ENCODE data around the gene PRPF18.

The PRPF18 gene

GRCh38 chr10:13637894-13638293, 51.1 kb downstream of the PRPF18 start:
- no peak for DNase-seq (ENCODE audit: low read depth)

DNA sequence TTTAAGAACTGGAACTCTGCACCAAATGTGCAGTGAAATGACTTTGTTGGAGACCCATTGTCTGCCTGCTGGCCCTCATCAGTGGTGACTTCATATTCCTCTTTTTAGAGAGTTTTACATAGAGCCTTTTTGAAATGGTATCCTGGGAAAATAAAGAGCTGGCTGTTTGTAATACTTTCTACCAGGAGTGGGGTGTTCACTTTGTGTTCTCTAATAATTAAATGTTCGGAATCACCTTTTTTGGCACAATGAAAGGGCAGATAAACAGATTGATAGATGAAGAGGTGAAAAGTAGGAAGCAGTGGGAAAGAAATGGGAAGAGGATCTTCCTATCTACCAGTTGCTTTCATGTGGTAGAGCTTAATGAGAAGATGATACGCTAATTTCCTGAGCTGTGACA, 55.5 kb downstream of the PRPF18 start:
- DNase-seq (ENCODE audit: low read depth) = no peak

DNA sequence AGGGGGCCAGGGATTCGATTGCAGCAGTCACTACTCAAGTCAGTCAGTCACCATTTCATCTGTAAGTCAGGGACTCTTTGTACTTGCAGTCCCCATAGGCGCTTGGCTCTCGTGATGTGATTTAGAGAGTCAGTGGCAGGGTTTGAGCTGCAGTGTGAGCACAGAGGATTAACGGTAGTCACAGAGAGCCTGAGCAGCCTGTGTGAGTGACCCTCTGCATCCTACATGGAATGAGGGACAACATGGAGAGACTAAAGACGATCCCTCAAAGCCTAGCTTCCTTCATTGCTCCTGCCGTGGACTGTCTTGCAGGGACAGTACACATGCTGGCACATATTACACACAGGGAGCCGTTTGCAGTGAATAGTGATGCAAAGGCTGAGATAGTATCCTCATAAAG, 56.3 kb downstream of the PRPF18 start:
- DNase-seq (ENCODE audit: low read depth) = no peak

- DNase-seq (ENCODE audit: low read depth) = no peak
Measured at GRCh38 chr10:13644866-13645265, 58.1 kb downstream of the PRPF18 start.

DNA sequence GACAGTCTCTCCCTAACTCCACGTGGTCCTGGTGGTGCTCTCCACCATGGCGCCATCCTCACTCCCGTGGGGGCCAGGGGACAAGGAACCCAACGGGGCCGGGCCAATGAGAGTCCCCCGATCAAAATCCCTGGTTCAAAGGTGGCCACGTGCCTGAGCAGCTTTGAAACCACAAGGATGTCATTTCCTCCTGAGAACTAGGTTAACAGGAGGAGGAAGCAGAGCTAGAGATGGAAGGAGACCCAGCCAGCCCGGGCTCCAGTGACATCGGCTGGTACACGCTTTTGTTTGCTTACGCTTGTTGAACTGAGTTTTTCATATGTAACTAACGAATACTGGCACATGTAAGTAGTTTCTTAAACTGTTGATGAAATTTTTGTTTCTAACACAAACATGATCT, 61.7 kb downstream of the PRPF18 start:
- no peak for DNase-seq (ENCODE audit: low read depth)

GRCh38 chr10:13649844-13650520, 63.2 kb downstream of the PRPF18 start:
- DNase-seq (ENCODE audit: low read depth) = no peak

DNA sequence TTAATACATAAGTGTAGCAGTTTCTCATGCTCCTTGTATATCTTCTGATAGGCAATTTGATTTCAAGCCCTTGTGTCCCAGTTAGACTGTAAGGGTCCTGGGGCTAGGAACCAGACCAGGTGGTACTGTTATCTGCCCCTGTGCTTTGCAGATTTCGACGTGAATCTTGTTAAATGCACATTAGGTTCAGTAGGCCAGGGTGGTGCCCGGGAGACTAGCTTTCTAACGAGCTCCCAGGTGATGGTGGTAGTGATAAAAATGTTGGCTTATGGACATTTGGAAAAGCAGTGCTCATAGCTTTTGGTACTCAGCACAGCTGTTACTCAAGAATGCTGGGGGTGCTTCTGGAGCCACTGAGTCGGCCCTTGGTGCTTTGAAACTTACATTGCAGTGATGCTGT, 64.2 kb downstream of the PRPF18 start:
- DNase-seq (ENCODE audit: low read depth) = no peak

- no peak for DNase-seq (ENCODE audit: low read depth)
Measured at GRCh38 chr10:13651969-13652720, 65.4 kb downstream of the PRPF18 start.

- no peak for DNase-seq (ENCODE audit: low read depth)
Measured at GRCh38 chr10:13652860-13653259, 66.1 kb downstream of the PRPF18 start.

DNA sequence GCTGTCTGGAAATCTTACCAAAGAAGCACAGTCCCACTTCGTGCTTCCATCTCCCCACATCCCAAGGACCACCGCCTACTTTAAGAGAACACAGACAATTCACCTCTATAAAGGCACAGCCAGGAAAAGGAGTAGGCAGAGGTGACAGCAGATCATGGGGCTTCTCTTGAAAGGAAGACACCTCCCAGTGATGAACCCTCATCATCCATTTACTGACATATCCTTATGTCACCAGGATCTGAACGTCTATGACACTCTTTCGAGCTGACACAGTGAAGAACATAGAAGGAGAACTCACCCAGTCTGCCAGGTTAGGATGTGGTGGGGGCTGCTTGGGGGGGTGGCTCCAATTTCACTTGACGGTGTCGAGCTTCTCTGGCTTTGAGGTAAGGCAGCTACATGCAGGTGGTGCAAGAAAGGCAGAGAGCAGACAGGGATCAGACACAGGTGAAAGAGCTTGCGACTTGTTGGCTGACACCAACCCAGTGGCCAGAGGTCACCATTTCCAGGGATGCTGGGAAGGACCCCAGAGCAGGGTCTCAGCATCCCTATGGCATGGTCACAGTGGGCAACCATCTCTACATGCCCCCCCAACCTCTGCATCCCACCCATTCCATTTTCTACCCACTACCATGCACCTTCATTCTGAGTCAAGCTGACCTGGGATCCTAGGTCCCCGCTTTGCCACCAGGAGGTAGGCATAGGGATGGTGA, 67.5 kb downstream of the PRPF18 start:
- DNase-seq (ENCODE audit: low read depth) = no peak

DNA sequence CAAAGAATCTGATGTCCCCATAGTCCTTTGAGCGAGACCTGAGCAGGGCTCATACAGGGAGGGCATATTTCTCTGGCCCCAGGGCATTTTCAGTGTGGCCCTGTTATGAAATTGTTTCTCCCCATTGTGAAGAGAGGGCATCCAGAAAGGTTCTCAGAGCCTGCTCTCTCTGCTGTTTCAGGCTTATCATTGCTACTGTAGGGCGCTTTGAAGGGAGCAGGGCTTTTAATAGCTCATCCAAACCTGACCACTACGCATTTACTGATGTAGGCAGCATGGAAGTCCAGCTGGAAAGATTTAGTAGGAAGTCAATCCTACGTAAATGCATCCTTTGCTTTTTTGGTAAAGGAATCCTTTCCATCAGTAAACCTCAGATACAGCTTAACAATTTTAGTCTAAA, 68.1 kb downstream of the PRPF18 start:
- DNase-seq (ENCODE audit: low read depth) = no peak

- no peak for DNase-seq (ENCODE audit: low read depth)
Measured at GRCh38 chr10:13656337-13657100, 69.8 kb downstream of the PRPF18 start.

- no peak for DNase-seq (ENCODE audit: low read depth)
Measured at GRCh38 chr10:13657101-13657680, 70.4 kb downstream of the PRPF18 start.

DNA sequence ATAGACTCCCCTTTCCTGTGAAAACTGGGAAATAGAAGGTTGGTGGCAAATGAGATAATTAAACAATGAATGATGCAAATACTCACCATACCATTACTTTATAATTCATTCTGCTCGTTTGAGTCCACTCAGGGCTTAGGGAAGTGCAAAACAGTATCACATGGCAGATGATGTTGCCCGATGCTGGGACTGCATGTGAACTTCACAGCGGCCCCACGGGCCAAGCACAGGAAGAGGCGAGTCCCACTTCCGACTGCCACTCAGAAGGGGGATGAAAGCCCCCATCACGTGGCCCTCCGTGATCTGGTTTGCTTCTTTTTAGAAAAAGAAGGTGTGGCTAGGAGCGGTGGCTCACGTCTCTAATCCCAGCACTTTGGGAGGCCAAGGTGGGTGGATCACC, 71.5 kb downstream of the PRPF18 start:
- no peak for DNase-seq (ENCODE audit: low read depth)

- no peak for DNase-seq (ENCODE audit: low read depth)
Measured at GRCh38 chr10:13658871-13659685, 72.3 kb downstream of the PRPF18 start.

- no peak for DNase-seq (ENCODE audit: low read depth)
Measured at GRCh38 chr10:13659887-13660550, 73.3 kb downstream of the PRPF18 start.

DNA sequence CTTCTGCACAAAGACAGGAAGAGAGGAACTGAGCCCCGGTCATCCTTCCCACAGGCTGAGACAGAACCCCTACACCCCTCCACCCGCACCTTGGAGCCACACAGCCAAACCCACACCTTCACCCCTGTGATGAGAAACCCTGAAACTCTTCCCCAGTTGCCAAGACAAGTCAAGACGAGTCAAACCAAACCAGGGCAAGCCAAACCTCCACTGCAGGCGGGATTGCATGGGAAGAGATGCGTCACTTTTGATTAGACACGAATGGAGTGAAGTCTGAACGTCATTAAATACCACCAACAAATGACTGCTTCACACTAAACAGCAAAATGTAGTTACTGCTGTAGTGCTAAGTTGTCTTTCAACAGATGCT, 73.8 kb downstream of the PRPF18 start:
- DNase-seq (ENCODE audit: low read depth) = no peak

DNA sequence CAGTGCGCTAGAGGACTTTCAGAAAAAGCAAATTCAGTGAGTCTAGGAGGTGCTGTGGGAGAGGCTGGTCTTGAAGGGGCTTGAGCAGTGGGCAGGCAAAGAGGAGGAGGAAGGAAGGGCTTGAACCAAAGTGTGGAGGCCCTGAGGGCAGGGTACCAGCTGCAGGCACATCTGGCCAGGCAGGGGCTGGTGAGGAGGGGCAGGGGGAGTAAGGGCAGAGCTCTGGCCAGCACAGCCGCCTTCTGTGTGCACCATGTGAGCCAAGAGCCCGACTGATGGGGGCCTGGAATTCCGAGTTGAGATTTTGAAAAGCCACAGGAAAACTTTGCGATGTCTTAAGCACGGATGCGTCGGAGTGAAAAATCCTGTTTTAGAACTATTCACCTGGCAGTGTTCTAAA, 74.5 kb downstream of the PRPF18 start:
- DNase-seq (ENCODE audit: low read depth) = no peak

- no peak for DNase-seq (ENCODE audit: low read depth)
Measured at GRCh38 chr10:13665516-13666262, 78.9 kb downstream of the PRPF18 start.

DNA sequence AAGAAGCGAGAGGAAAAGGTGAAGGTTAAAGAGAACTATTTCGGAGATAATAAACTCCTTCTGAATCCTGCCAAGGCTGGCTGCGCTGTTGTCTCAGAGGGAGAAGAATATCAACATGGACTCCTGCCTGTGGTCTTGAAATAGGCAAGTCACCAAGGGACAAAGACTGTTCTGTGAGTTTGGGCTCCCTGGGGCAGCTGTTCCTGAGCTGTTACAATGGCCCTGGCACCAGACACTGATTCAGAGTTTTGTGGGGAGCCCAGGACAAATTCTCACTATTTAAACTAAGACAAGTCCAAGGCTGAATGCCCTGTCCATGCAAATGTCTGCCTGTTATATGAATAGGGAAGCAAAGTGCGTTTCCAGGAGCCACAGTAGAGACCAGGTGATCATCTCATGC, 81.4 kb downstream of the PRPF18 start:
- no peak for DNase-seq (ENCODE audit: low read depth)

Measured in HS-5 (cell line).